GM12878 (cell line): ENCODE data around the gene CTRL. TPM values are rescaled to one million over a fixed set of nuclear protein-coding genes. Genes with fewer than 3 reads are reported as not detected.

Experiments
- ATAC-seq: fragments of 200-7000 bp; cut with Tn5 transposase; 3 replicates; pipeline ENCODE4 v1.9.1; 2020; ENCODE audit warnings: mild to moderate bottlenecking, moderate library complexity
- BruUV-seq: library from RNA; stranded (reverse); fragments of 400-500 nt; replicated peaks from 2 replicates; lab custom pipeline; 2021; lab: Mats Ljungman, UMichigan
- CTCF ChIA-PET: fragments of 300-600 bp; sonication (Branson Sonifier 250); formaldehyde crosslinking; extraction: SDS; loops from one replicate; lab custom pipeline; 2021; ENCODE audit warnings: inconsistent platforms; lab: Yijun Ruan, JAX
- POLR2A ChIA-PET: fragments of 350-600 bp; formaldehyde crosslinking; extraction: SDS; loops from one replicate; lab custom pipeline; 2021; ENCODE audit warnings: inconsistent platforms; lab: Charles Lee
- RAD21 ChIA-PET: fragments of 300-600 bp; sonication (Branson Sonifier 250); formaldehyde crosslinking; loops from one replicate; lab custom pipeline; 2023; ENCODE audit warnings: antibody characterized with exemption; ENCODE audit not compliant: unreplicated experiment; lab: Charles Lee
- SMC1A ChIA-PET: fragments of 300-600 bp; sonication (Branson Sonifier 250); formaldehyde crosslinking; loops from one replicate; lab custom pipeline; 2023; ENCODE audit not compliant: unreplicated experiment, uncharacterized antibody; lab: Charles Lee
- DNase-seq: peaks from one replicate; pipeline ENCODE4 v3.0.0-alpha.2; 2011; ENCODE audit warnings: low read depth, low spot score
- FAIRE-seq: peaks from 3 replicates; lab custom pipeline; 2011; peaks lifted over from hg19 to GRCh38; lab: Jason Lieb, UNC
- H2AFZ ChIP-seq: 2 replicates; pipeline ENCODE4 v1.6.0; 2011; ENCODE audit warnings: low read depth, low read length, control low read depth; ENCODE audit not compliant: control insufficient read depth
- H3K27ac ChIP-seq: 2 replicates; pipeline ENCODE4 v1.5.1; 2011; ENCODE audit warnings: control low read depth; ENCODE audit not compliant: control insufficient read depth, insufficient read depth
- H3K27me3 ChIP-seq, 2 experiments: replicated peaks in 1 of 2; 2 replicates each; pipeline versions ENCODE4 v1.6.0 to v1.6.1; 2011; ENCODE audit warnings: low read length in 1 of 2; ENCODE audit not compliant: control insufficient read depth in 2 of 2, insufficient read depth in 2 of 2
- H3K36me3 ChIP-seq, 2 experiments: 2 replicates each; pipeline ENCODE4 v1.5.1; 2011; ENCODE audit warnings: low read length in 1 of 2; ENCODE audit not compliant: control insufficient read depth in 2 of 2, insufficient read depth in 2 of 2
- H3K4me1 ChIP-seq: 2 replicates; pipeline ENCODE4 v1.6.1; 2011; ENCODE audit warnings: mild to moderate bottlenecking, low read length, moderate library complexity, mixed read lengths; ENCODE audit not compliant: control insufficient read depth, insufficient read depth
- H3K4me2 ChIP-seq: 2 replicates; pipeline ENCODE4 v1.6.0; 2011; ENCODE audit warnings: control low read depth; ENCODE audit not compliant: control insufficient read depth, insufficient read depth
- H3K4me3 ChIP-seq: fragments of 200-600 bp; sonication (generic); 2 replicates; pipeline ENCODE4 v1.5.1; 2016
- H3K79me2 ChIP-seq: 2 replicates; pipeline ENCODE4 v1.6.0; 2011; ENCODE audit warnings: low read length; ENCODE audit not compliant: control insufficient read depth, insufficient read depth
- H3K9ac ChIP-seq: 2 replicates; pipeline ENCODE4 v1.8.0; 2011; ENCODE audit warnings: low read length, control low read depth, mixed read lengths; ENCODE audit not compliant: control insufficient read depth, insufficient read depth
- H3K9me3 ChIP-seq: replicated peaks from 3 replicates; pipeline ENCODE4 v1.5.1; 2011; ENCODE audit warnings: mild to moderate bottlenecking, low read length; ENCODE audit not compliant: control insufficient read depth, insufficient read depth
- H4K20me1 ChIP-seq: 2 replicates; pipeline ENCODE4 v1.6.0; 2011; ENCODE audit not compliant: control insufficient read depth, insufficient read depth
- BACH1 ChIP-seq: fragments of 450-650 bp; IDR thresholded peaks from 2 replicates; pipeline ENCODE4 v1.6.1; 2017; ENCODE audit warnings: mild to moderate bottlenecking, borderline replicate concordance
- DPF2 ChIP-seq: fragments of 450-650 bp; IDR thresholded peaks from 2 replicates; pipeline ENCODE4 v1.6.1; 2017; ENCODE audit warnings: mild to moderate bottlenecking
- EGR1 ChIP-seq, 2 experiments: IDR thresholded peaks; 1 replicate in 1 of 2; 2 replicates in 1 of 2; pipeline ENCODE4 v1.6.1; 2011 to 2012; ENCODE audit warnings: low read depth in 2 of 2, low read length in 2 of 2, borderline replicate concordance in 1 of 2, mild to moderate bottlenecking in 1 of 2, moderate library complexity in 1 of 2
- IKZF1 ChIP-seq: fragments of 450-650 bp; conservative IDR thresholded peaks from 2 replicates; pipeline ENCODE4 v1.6.1; 2017; ENCODE audit warnings: antibody characterized with exemption, mild to moderate bottlenecking
- LARP7 ChIP-seq: fragments of 450-650 bp; IDR thresholded peaks from 2 replicates; pipeline ENCODE4 v1.6.1; 2017; ENCODE audit warnings: mild to moderate bottlenecking
- POLR2A ChIP-seq: IDR thresholded peaks from 2 replicates; pipeline ENCODE4 v1.6.1; 2011; ENCODE audit warnings: low read depth, mild to moderate bottlenecking, low read length
- POU2F2 ChIP-seq: IDR thresholded peaks from 3 replicates; pipeline ENCODE4 v1.6.1; 2011; ENCODE audit warnings: low read depth, mild to moderate bottlenecking, low read length, borderline replicate concordance
- RAD21 ChIP-seq: IDR thresholded peaks from 2 replicates; pipeline ENCODE4 v1.6.1; 2011; ENCODE audit warnings: mild to moderate bottlenecking, low read depth, low read length, moderate library complexity; ENCODE audit not compliant: insufficient read depth
- SP1 ChIP-seq: IDR thresholded peaks from one replicate; pipeline ENCODE4 v1.6.1; 2011; ENCODE audit warnings: low read depth, low read length
- YBX1 ChIP-seq: fragments of 450-650 bp; IDR thresholded peaks from 2 replicates; pipeline ENCODE4 v1.6.1; 2016; ENCODE audit warnings: antibody characterized with exemption
- YY1 ChIP-seq: IDR thresholded peaks from 2 replicates; pipeline ENCODE4 v1.6.1; 2011; ENCODE audit warnings: low read depth, mild to moderate bottlenecking, low read length
- WGBS: methylation state at CpG from one replicate; pipeline ENCODE4 v1.1.6; 2016; ENCODE audit warnings: low lambda C conversion rate; ENCODE audit not compliant: insufficient replicate concordance, insufficient coverage; ENCODE audit errors: missing lambda C conversion rate; 5-methylcytosine and 5-hydroxymethylcytosine counted together
- in situ Hi-C: fragments of 300-500 bp; cut with MboI; formaldehyde crosslinking; loops from 9 replicates; pipeline ENCODE4 v1.14.3; 2018; ENCODE audit warnings: mixed read lengths
- intact Hi-C: fragments of 100-400 bp; cut with micrococcal nuclease; formaldehyde crosslinking; loops from one replicate; pipeline ENCODE4 v1.14.2; 2022; ENCODE audit not compliant: unreplicated experiment
- polyA plus RNA-seq, 11 experiments: library from polyadenylated mRNA; depleted of rRNA in 4 of 11; unstranded in 6 of 11; stranded (reverse) in 5 of 11; fragments of >200 nt; fragmentation: Nextera tagmentation in 4 of 11; fragmentation: Illumina TruSeq in 1 of 11; extraction: Ambion mirVana in 4 of 11; extraction: Trizol in 1 of 11; gene quantifications; 1 replicate in 1 of 11; 2 replicates in 10 of 11; pipeline versions ENCODE4 v1.2.1 to v1.2.3, GENCODE V29; 2011 to 2016; ENCODE audit warnings: inconsistent platforms in 2 of 11, missing spikeins in 2 of 11, low read depth in 1 of 11
- total RNA-seq, 4 experiments: library from RNA; depleted of rRNA in 3 of 4; stranded (reverse); fragments of >200 nt in 3 of 4; fragmentation: Illumina TruSeq in 1 of 4; extraction: Trizol in 1 of 4; gene quantifications; 2 replicates each; pipeline versions ENCODE4 v1.2.1 to v1.2.3, GENCODE V29; 2013 to 2021
- TF ChIP-seq, protein P1 (sequence below): fragments of 450-650 bp; IDR thresholded peaks from 2 replicates; pipeline ENCODE4 v1.6.1; 2017; ENCODE audit warnings: mild to moderate bottlenecking, moderate library complexity
- TF ChIP-seq, protein P2 (sequence below): IDR thresholded peaks from 2 replicates; pipeline ENCODE4 v1.6.1; 2011; ENCODE audit warnings: mild to moderate bottlenecking, low read depth, low read length, moderate library complexity; ENCODE audit not compliant: insufficient replicate concordance
- TF ChIP-seq, protein P3 (sequence below): fragments of 150-350 bp; IDR thresholded peaks from 2 replicates; pipeline ENCODE4 v1.6.1; 2014; ENCODE audit warnings: mild to moderate bottlenecking, low read depth, low read length
- TF ChIP-seq, protein P4 (sequence below): IDR thresholded peaks from 2 replicates; pipeline ENCODE4 v1.6.1; 2011; ENCODE audit warnings: low read depth, mild to moderate bottlenecking, low read length, moderate library complexity, borderline replicate concordance; ENCODE audit errors: extremely low read depth

Gene CTRL
- total and polyA plus RNA-seq, 10 of the 15 experiments (the other 5 are each of a cell fraction or from before 2014, with no cell fraction given), result 1.1 to 4.9 (median 2.6) TPM

DNA sequence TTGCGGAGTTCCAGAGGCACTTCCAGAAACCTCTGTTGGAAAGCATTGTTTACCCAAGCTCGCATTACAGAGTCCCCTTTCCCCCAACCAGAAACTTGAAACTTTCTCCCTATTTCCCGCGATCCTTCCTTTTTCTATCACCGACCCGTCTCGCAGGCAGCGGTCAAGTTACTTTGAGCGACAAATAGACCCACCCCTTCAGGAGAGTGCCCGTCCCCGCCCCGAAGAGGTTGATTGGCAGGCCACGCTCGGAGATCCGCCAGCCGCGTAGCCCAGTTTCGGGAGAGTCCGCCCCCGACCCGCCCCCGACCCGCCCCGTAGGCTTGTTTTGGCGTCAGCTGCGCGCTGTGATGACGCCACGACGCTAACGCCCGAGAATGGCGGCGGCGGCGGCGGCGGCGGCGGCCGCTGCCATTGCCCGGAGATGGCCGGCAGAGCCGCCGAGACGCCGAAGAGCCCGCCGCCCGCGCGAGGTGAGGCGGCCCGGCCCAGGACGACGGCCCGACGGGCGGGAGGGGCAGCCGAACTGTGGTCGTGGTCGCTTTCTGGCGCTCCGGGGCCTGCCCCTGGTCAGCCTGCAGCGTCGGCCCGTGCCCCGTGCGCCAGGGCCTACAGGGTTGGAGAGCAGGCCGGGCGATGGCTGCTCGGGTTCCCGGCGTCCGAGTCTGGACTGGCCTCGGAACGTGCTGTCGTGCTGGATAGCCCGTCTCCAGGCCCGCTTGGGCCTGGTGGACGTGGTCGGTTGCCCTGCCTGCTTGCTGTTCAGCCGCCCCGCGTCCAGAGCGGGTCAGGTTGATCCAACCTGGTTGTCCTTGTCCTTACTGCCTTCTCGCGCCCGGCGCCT lies 38.5 kb downstream of the CTRL start, which contains the start of gene PSKH1:
Gene PSKH1 (plus strand): TSS at position 356 of the 844 bp plus-strand sequence. CDS start 15,496 bp downstream, outside the sequence.
- Histone ChIP-seq H3K27me3 (no peaks in the 10 kb centered on the region), H3K9ac (peak within 1 kb of the TSS; percentile 86), H2AFZ (peak within 1 kb of the TSS; percentile 90), H3K36me3 (no peaks in the 10 kb centered on the region; a peak in 1 of 4 replicates), H3K27ac (peak within 1 kb of the TSS; percentile 79), H3K4me1 (peaks cover 7% of the 10 kb centered on the region), H3K4me3 (peak within 1 kb of the TSS; percentile 83), H3K79me2 (peaks cover 24% of the 10 kb centered on the region), H3K4me2 (peak within 1 kb of the TSS; percentile 79), H3K9me3 (no peaks in the 10 kb centered on the region), H4K20me1 (no peaks in the 10 kb centered on the region)
- WGBS, result under 1% methylated on average over 58 of the region's 90 CpGs
- ChIA-PET CTCF (interaction anchor here (1.0 to 3.4 kb wide), 6 partner anchors 9 to 334 kb away, joined by 3 to 27 read pairs (median 3); partner anchors contain the start of genes NRN1L and PSMB10), RAD21 (interaction anchor here (1.5 kb wide), 1 partner anchor 19 kb away, joined by 3 read pairs; no protein-coding TSS in a partner anchor), POLR2A (interaction anchor here (0.6 to 1.4 kb wide), 4 partner anchors 10 to 181 kb away, joined by 4 to 9 read pairs (median 4); partner anchors contain the start of gene NUTF2), SMC1A (interaction anchor here (1.0 to 3.0 kb wide), 6 partner anchors 10 to 171 kb away, joined by 3 to 14 read pairs (median 4); partner anchors contain the start of gene NUTF2)
- peak; percentile 98 for ATAC-seq
- DNase-seq, result peak; percentile 74
- no TSS peak for BruUV-seq
- in situ Hi-C loops (no loop called here), intact Hi-C loops (loop anchor here (5.0 kb wide), 1 partner anchor 34 kb away; no protein-coding TSS in a partner anchor)
- peak; percentile 88 for FAIRE-seq
- TF ChIP-seq, protein P1, sequence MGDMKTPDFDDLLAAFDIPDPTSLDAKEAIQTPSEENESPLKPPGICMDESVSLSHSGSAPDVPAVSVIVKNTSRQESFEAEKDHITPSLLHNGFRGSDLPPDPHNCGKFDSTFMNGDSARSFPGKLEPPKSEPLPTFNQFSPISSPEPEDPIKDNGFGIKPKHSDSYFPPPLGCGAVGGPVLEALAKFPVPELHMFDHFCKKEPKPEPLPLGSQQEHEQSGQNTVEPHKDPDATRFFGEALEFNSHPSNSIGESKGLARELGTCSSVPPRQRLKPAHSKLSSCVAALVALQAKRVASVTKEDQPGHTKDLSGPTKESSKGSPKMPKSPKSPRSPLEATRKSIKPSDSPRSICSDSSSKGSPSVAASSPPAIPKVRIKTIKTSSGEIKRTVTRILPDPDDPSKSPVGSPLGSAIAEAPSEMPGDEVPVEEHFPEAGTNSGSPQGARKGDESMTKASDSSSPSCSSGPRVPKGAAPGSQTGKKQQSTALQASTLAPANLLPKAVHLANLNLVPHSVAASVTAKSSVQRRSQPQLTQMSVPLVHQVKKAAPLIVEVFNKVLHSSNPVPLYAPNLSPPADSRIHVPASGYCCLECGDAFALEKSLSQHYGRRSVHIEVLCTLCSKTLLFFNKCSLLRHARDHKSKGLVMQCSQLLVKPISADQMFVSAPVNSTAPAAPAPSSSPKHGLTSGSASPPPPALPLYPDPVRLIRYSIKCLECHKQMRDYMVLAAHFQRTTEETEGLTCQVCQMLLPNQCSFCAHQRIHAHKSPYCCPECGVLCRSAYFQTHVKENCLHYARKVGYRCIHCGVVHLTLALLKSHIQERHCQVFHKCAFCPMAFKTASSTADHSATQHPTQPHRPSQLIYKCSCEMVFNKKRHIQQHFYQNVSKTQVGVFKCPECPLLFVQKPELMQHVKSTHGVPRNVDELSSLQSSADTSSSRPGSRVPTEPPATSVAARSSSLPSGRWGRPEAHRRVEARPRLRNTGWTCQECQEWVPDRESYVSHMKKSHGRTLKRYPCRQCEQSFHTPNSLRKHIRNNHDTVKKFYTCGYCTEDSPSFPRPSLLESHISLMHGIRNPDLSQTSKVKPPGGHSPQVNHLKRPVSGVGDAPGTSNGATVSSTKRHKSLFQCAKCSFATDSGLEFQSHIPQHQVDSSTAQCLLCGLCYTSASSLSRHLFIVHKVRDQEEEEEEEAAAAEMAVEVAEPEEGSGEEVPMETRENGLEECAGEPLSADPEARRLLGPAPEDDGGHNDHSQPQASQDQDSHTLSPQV, result peak; percentile 15; the same call in 1 of the 2 replicates
- TF ChIP-seq, protein P2, sequence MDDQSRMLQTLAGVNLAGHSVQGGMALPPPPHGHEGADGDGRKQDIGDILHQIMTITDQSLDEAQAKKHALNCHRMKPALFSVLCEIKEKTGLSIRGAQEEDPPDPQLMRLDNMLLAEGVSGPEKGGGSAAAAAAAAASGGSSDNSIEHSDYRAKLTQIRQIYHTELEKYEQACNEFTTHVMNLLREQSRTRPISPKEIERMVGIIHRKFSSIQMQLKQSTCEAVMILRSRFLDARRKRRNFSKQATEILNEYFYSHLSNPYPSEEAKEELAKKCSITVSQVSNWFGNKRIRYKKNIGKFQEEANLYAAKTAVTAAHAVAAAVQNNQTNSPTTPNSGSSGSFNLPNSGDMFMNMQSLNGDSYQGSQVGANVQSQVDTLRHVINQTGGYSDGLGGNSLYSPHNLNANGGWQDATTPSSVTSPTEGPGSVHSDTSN, result peak; percentile 94
- peak; percentile 77 for TF ChIP-seq IKZF1
- TF ChIP-seq EGR1 (IDR thresholded peaks at IDR 0.05; ENCODE audit: borderline replicate concordance in 1 of 2, low read depth in 2 of 2, low read length in 2 of 2), result peak in 1 of 2 experiments; percentile 72; a peak in 2 of 3 replicates
- TF ChIP-seq, protein P3, sequence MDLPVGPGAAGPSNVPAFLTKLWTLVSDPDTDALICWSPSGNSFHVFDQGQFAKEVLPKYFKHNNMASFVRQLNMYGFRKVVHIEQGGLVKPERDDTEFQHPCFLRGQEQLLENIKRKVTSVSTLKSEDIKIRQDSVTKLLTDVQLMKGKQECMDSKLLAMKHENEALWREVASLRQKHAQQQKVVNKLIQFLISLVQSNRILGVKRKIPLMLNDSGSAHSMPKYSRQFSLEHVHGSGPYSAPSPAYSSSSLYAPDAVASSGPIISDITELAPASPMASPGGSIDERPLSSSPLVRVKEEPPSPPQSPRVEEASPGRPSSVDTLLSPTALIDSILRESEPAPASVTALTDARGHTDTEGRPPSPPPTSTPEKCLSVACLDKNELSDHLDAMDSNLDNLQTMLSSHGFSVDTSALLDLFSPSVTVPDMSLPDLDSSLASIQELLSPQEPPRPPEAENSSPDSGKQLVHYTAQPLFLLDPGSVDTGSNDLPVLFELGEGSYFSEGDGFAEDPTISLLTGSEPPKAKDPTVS, result no peak
- TF ChIP-seq DPF2, result peak; percentile 61
- peak; percentile 84 for TF ChIP-seq POLR2A
- peak; percentile 78 for TF ChIP-seq BACH1
- TF ChIP-seq YBX1, result no peak
- no peak for TF ChIP-seq RAD21
- peak; percentile 95 for TF ChIP-seq YY1
- TF ChIP-seq, protein P4, sequence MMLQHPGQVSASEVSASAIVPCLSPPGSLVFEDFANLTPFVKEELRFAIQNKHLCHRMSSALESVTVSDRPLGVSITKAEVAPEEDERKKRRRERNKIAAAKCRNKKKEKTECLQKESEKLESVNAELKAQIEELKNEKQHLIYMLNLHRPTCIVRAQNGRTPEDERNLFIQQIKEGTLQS, result peak; percentile 29; the same call in 1 of the 2 replicates
- TF ChIP-seq POU2F2, result no peak
- TF ChIP-seq SP1, result peak; percentile 66
- peak; percentile 93 for TF ChIP-seq LARP7
